PC-3 (cell line): ENCODE data around the gene TARBP1. TPM values are rescaled to one million over a fixed set of nuclear protein-coding genes. Genes with fewer than 3 reads are reported as not detected.
A peak's percentile ranks its signal among the peaks of the same experiment; 100 is the strongest.

Experiments used
- ATAC-seq: fragments of 200-7000 bp; cut with Tn5 transposase; 2 replicates; pipeline ENCODE4 v1.9.1; 2020; ENCODE audit warnings: mild to moderate bottlenecking, moderate library complexity
- BruUV-seq: library from RNA; stranded (reverse); fragments of 400-500 nt; replicated peaks from 2 replicates; lab custom pipeline; 2021; lab: Mats Ljungman, UMichigan
- CTCF ChIA-PET: fragments of 300-600 bp; sonication (Branson Sonifier 250); formaldehyde crosslinking; loops from one replicate; lab custom pipeline; 2022; ENCODE audit warnings: antibody characterized with exemption; lab: Charles Lee
- POLR2A ChIA-PET: fragments of 300-600 bp; sonication (Branson Sonifier 250); formaldehyde crosslinking; loops from one replicate; lab custom pipeline; 2022; ENCODE audit warnings: antibody characterized with exemption; ENCODE audit not compliant: unreplicated experiment; lab: Charles Lee
- DNase-seq: peaks from one replicate; pipeline ENCODE4 v3.0.0-alpha.2; 2015
- H2AFZ ChIP-seq: fragments of 300-600 bp; sonication (generic); 2 replicates; pipeline ENCODE4 v1.6.0; 2016; ENCODE audit warnings: antibody characterized with exemption, low read length
- H3F3A ChIP-seq: fragments of 300-600 bp; sonication (generic); one replicate; pipeline ENCODE4 v1.6.0; 2017; ENCODE audit warnings: antibody characterized with exemption, low read length, control low read depth, mild to moderate bottlenecking; ENCODE audit not compliant: unreplicated experiment
- H3K27ac ChIP-seq: fragments of 300-600 bp; sonication (generic); 2 replicates; pipeline ENCODE4 v1.5.1; 2016; ENCODE audit warnings: mild to moderate bottlenecking, low read length
- H3K27me3 ChIP-seq: fragments of 300-600 bp; sonication (generic); 2 replicates; pipeline ENCODE4 v1.6.1; 2016; ENCODE audit warnings: low read length, mixed read lengths
- H3K36me3 ChIP-seq: fragments of 300-600 bp; sonication (generic); 2 replicates; pipeline ENCODE4 v1.6.1; 2016; ENCODE audit warnings: low read depth, mixed run types, low read length, mixed read lengths
- H3K4me1 ChIP-seq: fragments of 300-600 bp; sonication (generic); 2 replicates; pipeline ENCODE4 v1.5.1; 2016; ENCODE audit warnings: low read length; ENCODE audit not compliant: insufficient read depth
- H3K4me2 ChIP-seq: fragments of 300-600 bp; sonication (generic); 2 replicates; pipeline ENCODE4 v1.6.0; 2016; ENCODE audit warnings: low read length
- H3K4me3 ChIP-seq: fragments of 300-600 bp; sonication (generic); 2 replicates; pipeline ENCODE4 v1.5.1; 2016; ENCODE audit warnings: mild to moderate bottlenecking, low read length, mixed read lengths
- H3K79me2 ChIP-seq: fragments of 300-600 bp; sonication (generic); 2 replicates; pipeline ENCODE4 v1.6.1; 2017; ENCODE audit warnings: low read length, mixed read lengths
- H3K9ac ChIP-seq: fragments of 300-600 bp; sonication (generic); 2 replicates; pipeline ENCODE4 v1.6.0; 2016; ENCODE audit warnings: mild to moderate bottlenecking, low read length
- H3K9me2 ChIP-seq: fragments of 300-600 bp; sonication (generic); replicated peaks from 2 replicates; pipeline ENCODE4 v1.6.1; 2016; ENCODE audit warnings: mixed run types, low read length, mixed read lengths
- H3K9me3 ChIP-seq: fragments of 300-600 bp; sonication (generic); 2 replicates; pipeline ENCODE4 v1.6.1; 2016; ENCODE audit warnings: low read length, mixed read lengths
- H4K20me1 ChIP-seq: fragments of 300-600 bp; sonication (generic); 2 replicates; pipeline ENCODE4 v1.6.1; 2016; ENCODE audit warnings: low read length, mixed read lengths
- EZH2 ChIP-seq: fragments of 300-600 bp; sonication (generic); IDR thresholded peaks from one replicate; pipeline ENCODE4 v1.6.1; 2017; ENCODE audit warnings: antibody characterized with exemption, mild to moderate bottlenecking, low read length; ENCODE audit not compliant: unreplicated experiment
- EZH2phosphoT487 ChIP-seq: fragments of 300-600 bp; sonication (generic); IDR thresholded peaks from 2 replicates; pipeline ENCODE4 v1.6.1; 2018; ENCODE audit warnings: mild to moderate bottlenecking, antibody characterized with exemption, low read length, borderline replicate concordance
- intact Hi-C: fragments of 100-400 bp; cut with micrococcal nuclease; formaldehyde crosslinking; loops from 2 replicates; pipeline ENCODE4 v1.9.0; 2023
- total RNA-seq: library from RNA; depleted of rRNA; stranded (reverse); fragments of >200 nt; gene quantifications from 2 replicates; pipeline ENCODE4 v1.2.3, GENCODE V29; 2014
- TF ChIP-seq, protein P1 (sequence below): fragments of 300-600 bp; sonication (generic); conservative IDR thresholded peaks from 2 replicates; pipeline ENCODE4 v1.5.1; 2017; ENCODE audit warnings: antibody characterized with exemption, low read depth, mild to moderate bottlenecking, low read length

The TARBP1 gene
- total RNA-seq, 1 experiment from 2014 or later: 15.1 TPM

DNA sequence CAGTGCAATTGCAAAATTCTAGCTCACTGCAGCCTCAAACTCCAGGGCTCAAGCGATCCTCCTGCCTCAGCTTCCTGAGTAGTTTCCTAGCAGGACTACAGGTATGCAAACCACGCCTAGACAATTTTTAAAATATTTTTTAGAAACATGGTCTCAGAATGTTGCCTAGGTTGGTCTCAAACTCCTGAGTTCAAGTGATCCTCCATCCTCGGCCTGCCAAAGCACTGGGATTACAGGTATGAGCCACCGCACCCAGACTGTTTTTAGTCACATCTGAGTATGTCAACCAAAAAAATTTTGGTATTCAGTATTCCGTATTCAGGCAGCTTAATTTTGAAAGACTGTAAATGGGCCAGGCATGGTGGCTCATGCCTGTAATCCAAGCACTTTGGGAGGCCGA is 11.2 kb downstream of the TARBP1 start:
- Histone ChIP-seq H3K27ac (peak overlapping the region; percentile 54), H3K9me2 (no peaks in the 10 kb centered on the region), H3K9ac (no peak overlapping the region), H3K4me3 (no peak overlapping the region), H3K36me3 (peaks cover 6% of the 10 kb centered on the region; the same call in 1 of the 2 replicates), H2AFZ (no peak overlapping the region), H3K9me3 (no peaks in the 10 kb centered on the region), H3F3A (no peaks in the 10 kb centered on the region), H4K20me1 (no peaks in the 10 kb centered on the region), H3K4me1 (peaks cover 13% of the 10 kb centered on the region), H3K4me2 (no peak overlapping the region), H3K27me3 (no peaks in the 10 kb centered on the region), H3K79me2 (peaks cover 7% of the 10 kb centered on the region; the same call in 1 of the 2 replicates)
- BruUV-seq: no TSS peak
- DNase-seq (no peak), ATAC-seq (no peak)
- ChIA-PET CTCF (no interaction called here), POLR2A (no interaction called here)
- TF ChIP-seq EZH2 (no peak), EZH2phosphoT487 (no peak)
- TF ChIP-seq, protein P1, sequence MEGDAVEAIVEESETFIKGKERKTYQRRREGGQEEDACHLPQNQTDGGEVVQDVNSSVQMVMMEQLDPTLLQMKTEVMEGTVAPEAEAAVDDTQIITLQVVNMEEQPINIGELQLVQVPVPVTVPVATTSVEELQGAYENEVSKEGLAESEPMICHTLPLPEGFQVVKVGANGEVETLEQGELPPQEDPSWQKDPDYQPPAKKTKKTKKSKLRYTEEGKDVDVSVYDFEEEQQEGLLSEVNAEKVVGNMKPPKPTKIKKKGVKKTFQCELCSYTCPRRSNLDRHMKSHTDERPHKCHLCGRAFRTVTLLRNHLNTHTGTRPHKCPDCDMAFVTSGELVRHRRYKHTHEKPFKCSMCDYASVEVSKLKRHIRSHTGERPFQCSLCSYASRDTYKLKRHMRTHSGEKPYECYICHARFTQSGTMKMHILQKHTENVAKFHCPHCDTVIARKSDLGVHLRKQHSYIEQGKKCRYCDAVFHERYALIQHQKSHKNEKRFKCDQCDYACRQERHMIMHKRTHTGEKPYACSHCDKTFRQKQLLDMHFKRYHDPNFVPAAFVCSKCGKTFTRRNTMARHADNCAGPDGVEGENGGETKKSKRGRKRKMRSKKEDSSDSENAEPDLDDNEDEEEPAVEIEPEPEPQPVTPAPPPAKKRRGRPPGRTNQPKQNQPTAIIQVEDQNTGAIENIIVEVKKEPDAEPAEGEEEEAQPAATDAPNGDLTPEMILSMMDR: no peak
- intact Hi-C loops: no loop called here

DNA sequence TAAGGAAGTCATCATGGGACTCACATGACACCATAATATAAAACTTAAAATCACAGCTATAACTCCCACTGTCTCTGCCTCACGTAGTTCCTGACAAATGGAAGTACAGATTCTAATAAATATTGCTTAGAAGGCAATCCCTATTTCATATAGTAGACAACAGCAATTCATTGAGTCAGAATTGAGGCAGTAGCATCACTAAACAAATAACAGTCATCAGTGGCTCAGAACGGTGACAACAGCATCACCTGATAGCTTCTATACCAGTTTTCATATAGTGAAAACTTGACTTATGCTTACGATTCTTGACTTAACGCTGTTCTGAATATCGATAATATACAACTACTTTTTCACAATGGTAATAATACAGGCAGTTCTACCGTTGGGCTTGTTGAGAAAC is 12.0 kb downstream of the TARBP1 start:
- no peaks in the 10 kb centered on the region for H3F3A ChIP-seq
- no peak overlapping the region for H3K9ac ChIP-seq
- POLR2A ChIA-PET: interaction anchor here (0.6 kb wide), 1 partner anchor 259 kb away, joined by 3 read pairs; no protein-coding TSS in a partner anchor
- peaks cover 13% of the 10 kb centered on the region for H3K4me1 ChIP-seq
- TF ChIP-seq EZH2: no peak
- TF ChIP-seq EZH2phosphoT487: no peak
- TF ChIP-seq, protein P1: no peak
- no peaks in the 10 kb centered on the region for H3K9me2 ChIP-seq
- no peaks in the 10 kb centered on the region for H3K27me3 ChIP-seq
- H2AFZ ChIP-seq: no peak overlapping the region
- DNase-seq (peak; percentile 63), ATAC-seq (peak; percentile 81)
- H3K9me3 ChIP-seq: no peaks in the 10 kb centered on the region
- peak overlapping the region; percentile 18; the same call in 1 of the 2 replicates for H3K4me2 ChIP-seq
- peak overlapping the region; percentile 54 for H3K27ac ChIP-seq
- no peaks in the 10 kb centered on the region for H3K79me2 ChIP-seq
- H4K20me1 ChIP-seq: no peaks in the 10 kb centered on the region
- no TSS peak for BruUV-seq
- CTCF ChIA-PET: no interaction called here
- intact Hi-C loops: no loop called here
- peaks cover 6% of the 10 kb centered on the region; the same call in 1 of the 2 replicates for H3K36me3 ChIP-seq
- no peak overlapping the region for H3K4me3 ChIP-seq

- ATAC-seq (no peak), DNase-seq (no peak)
- Histone ChIP-seq H3K27ac (no peak overlapping the region), H3K4me1 (peaks cover 19% of the 10 kb centered on the region), H3K27me3 (no peaks in the 10 kb centered on the region), H3K4me3 (no peak overlapping the region), H3K36me3 (peaks cover 6% of the 10 kb centered on the region; the same call in 1 of the 2 replicates), H2AFZ (no peak overlapping the region), H3K9me2 (no peaks in the 10 kb centered on the region), H3K9me3 (no peaks in the 10 kb centered on the region), H3K4me2 (no peak overlapping the region), H3K9ac (no peak overlapping the region), H3F3A (no peaks in the 10 kb centered on the region), H3K79me2 (no peaks in the 10 kb centered on the region), H4K20me1 (no peaks in the 10 kb centered on the region)
- intact Hi-C loops: no loop called here
- POLR2A ChIA-PET: no interaction called here
- no TSS peak for BruUV-seq
- CTCF ChIA-PET: no interaction called here
- TF ChIP-seq, protein P1: no peak
- no peak for TF ChIP-seq EZH2phosphoT487
- TF ChIP-seq EZH2: no peak
Observed at GRCh38 chr1:234463749-234464148, 15.2 kb downstream of the TARBP1 start.
